Neural progenitor cell (in vitro differentiated cells): ENCODE data around the gene MED10.

ENCODE experiments used
- EZH2 ChIP-seq: fragments of 200-600 bp; sonication (generic); IDR thresholded peaks from 2 replicates; pipeline ENCODE4 v1.6.1; 2017; ENCODE audit warnings: antibody characterized with exemption, mild to moderate bottlenecking, moderate library complexity
- EZH2phosphoT487 ChIP-seq: fragments of 200-600 bp; sonication (generic); IDR thresholded peaks from 2 replicates; pipeline ENCODE4 v1.6.1; 2017; ENCODE audit warnings: antibody characterized with exemption
- TF ChIP-seq, protein P1 (sequence below): fragments of 200-600 bp; sonication (generic); IDR thresholded peaks from 2 replicates; pipeline ENCODE4 v1.5.1; 2017; ENCODE audit warnings: antibody characterized with exemption, mild to moderate bottlenecking

DNA sequence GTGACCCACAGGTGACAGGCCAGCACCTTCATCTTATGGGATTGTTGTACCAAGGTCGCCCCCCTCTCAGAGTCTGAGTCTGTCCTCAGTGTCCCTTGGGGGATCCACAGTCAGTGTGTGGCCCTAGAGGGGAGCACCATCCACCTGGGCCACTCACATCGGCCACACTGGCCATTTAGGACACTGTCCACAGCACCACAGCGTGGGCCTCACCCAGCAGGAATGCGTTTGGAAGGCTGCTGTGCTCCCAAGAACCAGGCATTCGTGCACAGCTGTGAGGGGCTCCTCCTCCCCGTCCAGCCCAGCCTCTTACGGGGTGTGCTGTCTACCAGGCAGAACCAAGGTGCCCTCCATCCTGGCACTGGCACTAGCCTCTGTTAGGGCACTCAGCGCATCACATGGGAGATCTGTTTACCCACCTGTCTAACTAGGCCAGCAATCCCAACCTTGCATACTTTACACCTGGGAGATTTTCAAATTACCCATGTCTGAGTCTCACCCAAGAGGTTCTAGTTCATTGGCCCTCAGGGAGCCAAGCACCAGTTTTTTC lies 45.8 kb upstream of the MED10 start:
- TF ChIP-seq, protein P1, sequence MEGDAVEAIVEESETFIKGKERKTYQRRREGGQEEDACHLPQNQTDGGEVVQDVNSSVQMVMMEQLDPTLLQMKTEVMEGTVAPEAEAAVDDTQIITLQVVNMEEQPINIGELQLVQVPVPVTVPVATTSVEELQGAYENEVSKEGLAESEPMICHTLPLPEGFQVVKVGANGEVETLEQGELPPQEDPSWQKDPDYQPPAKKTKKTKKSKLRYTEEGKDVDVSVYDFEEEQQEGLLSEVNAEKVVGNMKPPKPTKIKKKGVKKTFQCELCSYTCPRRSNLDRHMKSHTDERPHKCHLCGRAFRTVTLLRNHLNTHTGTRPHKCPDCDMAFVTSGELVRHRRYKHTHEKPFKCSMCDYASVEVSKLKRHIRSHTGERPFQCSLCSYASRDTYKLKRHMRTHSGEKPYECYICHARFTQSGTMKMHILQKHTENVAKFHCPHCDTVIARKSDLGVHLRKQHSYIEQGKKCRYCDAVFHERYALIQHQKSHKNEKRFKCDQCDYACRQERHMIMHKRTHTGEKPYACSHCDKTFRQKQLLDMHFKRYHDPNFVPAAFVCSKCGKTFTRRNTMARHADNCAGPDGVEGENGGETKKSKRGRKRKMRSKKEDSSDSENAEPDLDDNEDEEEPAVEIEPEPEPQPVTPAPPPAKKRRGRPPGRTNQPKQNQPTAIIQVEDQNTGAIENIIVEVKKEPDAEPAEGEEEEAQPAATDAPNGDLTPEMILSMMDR: no peak
- TF ChIP-seq EZH2 (no peak), EZH2phosphoT487 (no peak)
